ENCODE data around the gene RETSAT.
"Not testable (repeated sequence)": the region's sequence is repeated elsewhere in the genome, so short reads cannot be mapped to it uniquely, and the experiment has no call there.

The RETSAT gene

GRCh38 chr2:85368921-85369320, 14.6 kb upstream of the RETSAT start:
- H3K27me3 ChIP-seq (ENCODE audit: low read depth): no peaks in the 10 kb centered on the region
- no peaks in the 10 kb centered on the region for H3K36me3 ChIP-seq (replicated peaks)
- DNase-seq (ENCODE audit: low spot score in 2 of 2): no peak
- in situ Hi-C loops (cut with MboI; ENCODE audit: low sequenced_read_pairs): no loop called here
- H3K4me3 ChIP-seq: no peak overlapping the region
- H3K9me3 ChIP-seq: no peaks in the 10 kb centered on the region
- no peaks in the 10 kb centered on the region for H3K4me1 ChIP-seq

- in situ Hi-C loops (cut with MboI; ENCODE audit: low sequenced_read_pairs): no loop called here
- Histone ChIP-seq H3K9me3 (no peaks in the 10 kb centered on the region), H3K4me3 (no peak overlapping the region), H3K4me1 (no peaks in the 10 kb centered on the region), H3K36me3 (replicated peaks) (peaks cover 5% of the 10 kb centered on the region; the same call in 1 of the 2 replicates), H3K27me3 (ENCODE audit: low read depth) (no peaks in the 10 kb centered on the region)
- DNase-seq (ENCODE audit: low spot score in 2 of 2): no peak
Observed at GRCh38 chr2:85367180-85367579, 12.9 kb upstream of the RETSAT start.

GRCh38 chr2:85362653-85363387, 8.5 kb upstream of the RETSAT start:
- H3K4me1 ChIP-seq; in situ Hi-C loops (cut with MboI; ENCODE audit: low sequenced_read_pairs); H3K4me3 ChIP-seq; H3K9me3 ChIP-seq; DNase-seq (ENCODE audit: low spot score in 2 of 2); H3K27me3 ChIP-seq (ENCODE audit: low read depth): not testable (repeated sequence)
- peaks cover 12% of the 10 kb centered on the region; the same call in 1 of the 2 replicates for H3K36me3 ChIP-seq (replicated peaks)

- Histone ChIP-seq H3K36me3 (replicated peaks) (peaks cover 15% of the 10 kb centered on the region; the same call in 1 of the 2 replicates), H3K27me3 (ENCODE audit: low read depth) (no peaks in the 10 kb centered on the region), H3K9me3 (no peaks in the 10 kb centered on the region; the same call in 1 of the 2 replicates), H3K4me1 (no peaks in the 10 kb centered on the region; the same call in 1 of the 2 replicates), H3K4me3 (no peak overlapping the region)
- no peak for DNase-seq (ENCODE audit: low spot score in 2 of 2)
- in situ Hi-C loops (cut with MboI; ENCODE audit: low sequenced_read_pairs): no loop called here
Observed at GRCh38 chr2:85357736-85358135, 3.4 kb upstream of the RETSAT start.

GRCh38 chr2:85356186-85356585, 1.9 kb upstream of the RETSAT start:
- DNase-seq (ENCODE audit: low spot score in 2 of 2): no peak
- Histone ChIP-seq H3K4me1 (no peaks in the 10 kb centered on the region; the same call in 1 of the 2 replicates), H3K4me3 (no peak overlapping the region), H3K9me3 (no peaks in the 10 kb centered on the region; the same call in 1 of the 2 replicates), H3K27me3 (ENCODE audit: low read depth) (no peaks in the 10 kb centered on the region), H3K36me3 (replicated peaks) (peaks cover 15% of the 10 kb centered on the region; the same call in 1 of the 2 replicates)
- in situ Hi-C loops (cut with MboI; ENCODE audit: low sequenced_read_pairs): no loop called here

- in situ Hi-C loops (cut with MboI; ENCODE audit: low sequenced_read_pairs): no loop called here
- no peaks in the 10 kb centered on the region for H3K27me3 ChIP-seq (ENCODE audit: low read depth)
- peaks cover 14% of the 10 kb centered on the region; the same call in 1 of the 2 replicates for H3K36me3 ChIP-seq (replicated peaks)
- H3K9me3 ChIP-seq: no peaks in the 10 kb centered on the region
- peak overlapping the region; percentile 74 for H3K4me3 ChIP-seq
- no peaks in the 10 kb centered on the region; the same call in 1 of the 2 replicates for H3K4me1 ChIP-seq
- no peak for DNase-seq (ENCODE audit: low spot score in 2 of 2)
Observed at GRCh38 chr2:85355521-85355920, 1.2 kb upstream of the RETSAT start.

- DNase-seq (ENCODE audit: low spot score in 2 of 2): no peak
- Histone ChIP-seq H3K4me1 (no peaks in the 10 kb centered on the region; the same call in 1 of the 2 replicates), H3K27me3 (ENCODE audit: low read depth) (no peaks in the 10 kb centered on the region), H3K4me3 (peak overlapping the region; percentile 74), H3K9me3 (no peaks in the 10 kb centered on the region), H3K36me3 (replicated peaks) (peaks cover 14% of the 10 kb centered on the region)
- in situ Hi-C loops (cut with MboI; ENCODE audit: low sequenced_read_pairs): no loop called here
Observed at GRCh38 chr2:85355073-85355410, 714 bp upstream of the RETSAT start.

- Histone ChIP-seq H3K4me3 (peak overlapping the region; percentile 74), H3K9me3 (no peaks in the 10 kb centered on the region), H3K4me1 (no peaks in the 10 kb centered on the region; the same call in 1 of the 2 replicates), H3K27me3 (ENCODE audit: low read depth) (no peaks in the 10 kb centered on the region), H3K36me3 (replicated peaks) (peaks cover 19% of the 10 kb centered on the region)
- DNase-seq (ENCODE audit: low spot score in 2 of 2): peak; percentile 35 to 64
- in situ Hi-C loops (cut with MboI; ENCODE audit: low sequenced_read_pairs): no loop called here
Observed at GRCh38 chr2:85353876-85354285, 447 bp downstream of the RETSAT start.

- in situ Hi-C loops (cut with MboI; ENCODE audit: low sequenced_read_pairs): no loop called here
- Histone ChIP-seq H3K4me1 (no peaks in the 10 kb centered on the region), H3K4me3 (no peak overlapping the region), H3K9me3 (no peaks in the 10 kb centered on the region), H3K36me3 (replicated peaks) (peaks cover 31% of the 10 kb centered on the region), H3K27me3 (ENCODE audit: low read depth) (no peaks in the 10 kb centered on the region)
- no peak for DNase-seq (ENCODE audit: low spot score in 2 of 2)
Observed at GRCh38 chr2:85347599-85347998, 6.7 kb downstream of the RETSAT start.

- Histone ChIP-seq H3K9me3 (no peaks in the 10 kb centered on the region), H3K4me3 (no peak overlapping the region), H3K4me1 (no peaks in the 10 kb centered on the region), H3K27me3 (ENCODE audit: low read depth) (no peaks in the 10 kb centered on the region), H3K36me3 (replicated peaks) (peaks cover 24% of the 10 kb centered on the region)
- DNase-seq (ENCODE audit: low spot score in 2 of 2): no peak
- in situ Hi-C loops (cut with MboI; ENCODE audit: low sequenced_read_pairs): no loop called here
Observed at GRCh38 chr2:85344356-85344954, 9.9 kb downstream of the RETSAT start.

- H3K9me3 ChIP-seq; DNase-seq (ENCODE audit: low spot score in 2 of 2); H3K4me1 ChIP-seq; H3K27me3 ChIP-seq (ENCODE audit: low read depth); H3K4me3 ChIP-seq; in situ Hi-C loops (cut with MboI; ENCODE audit: low sequenced_read_pairs): not testable (repeated sequence)
- H3K36me3 ChIP-seq (replicated peaks): peaks cover 21% of the 10 kb centered on the region
Observed at GRCh38 chr2:85343207-85343895, 11.0 kb downstream of the RETSAT start.

GRCh38 chr2:85342156-85342555, 12.2 kb downstream of the RETSAT start:
- Histone ChIP-seq H3K9me3 (no peaks in the 10 kb centered on the region; the same call in 1 of the 2 replicates), H3K36me3 (replicated peaks) (peaks cover 16% of the 10 kb centered on the region), H3K4me3 (no peak overlapping the region), H3K4me1 (peaks cover 9% of the 10 kb centered on the region), H3K27me3 (ENCODE audit: low read depth) (no peaks in the 10 kb centered on the region)
- no peak for DNase-seq (ENCODE audit: low spot score in 2 of 2)
- in situ Hi-C loops (cut with MboI; ENCODE audit: low sequenced_read_pairs): no loop called here

GRCh38 chr2:85341269-85342029, 12.9 kb downstream of the RETSAT start:
- H3K4me1 ChIP-seq: peaks cover 9% of the 10 kb centered on the region
- no peak for DNase-seq (ENCODE audit: low spot score in 2 of 2)
- no peaks in the 10 kb centered on the region; the same call in 1 of the 2 replicates for H3K9me3 ChIP-seq
- peaks cover 13% of the 10 kb centered on the region for H3K36me3 ChIP-seq (replicated peaks)
- in situ Hi-C loops (cut with MboI; ENCODE audit: low sequenced_read_pairs): no loop called here
- H3K4me3 ChIP-seq: no peak overlapping the region
- H3K27me3 ChIP-seq (ENCODE audit: low read depth): no peaks in the 10 kb centered on the region
